Esophagus (tissue), 2 donors: ENCODE results near the gene PDF. TPM values are rescaled to one million over a fixed set of nuclear protein-coding genes. Genes with fewer than 3 reads are reported as not detected.
"Not testable (repeated sequence)": the region's sequence is repeated elsewhere in the genome, so short reads cannot be mapped to it uniquely, and the experiment has no call there.

Experiments used
- H3K27ac ChIP-seq, 2 donors: one replicate each; pipeline ENCODE4 v1.5.1; 2013; ENCODE audit warnings: low read depth in 2 of 2, mild to moderate bottlenecking in 2 of 2, inconsistent platforms in 1 of 2, low read length in 1 of 2, moderate library complexity in 1 of 2
- H3K27me3 ChIP-seq, 2 donors: one replicate each; pipeline ENCODE4 v1.6.1; 2013; ENCODE audit warnings: low read length in 2 of 2, control low read depth in 1 of 2, mild to moderate bottlenecking in 1 of 2; ENCODE audit not compliant: insufficient read depth in 2 of 2, control insufficient read depth in 1 of 2
- H3K36me3 ChIP-seq, 2 donors: one replicate each; pipeline ENCODE4 v1.6.1; 2013; ENCODE audit warnings: low read length in 1 of 2; ENCODE audit not compliant: control insufficient read depth in 2 of 2, insufficient read depth in 2 of 2
- H3K4me1 ChIP-seq, 2 donors: one replicate each; pipeline ENCODE4 v1.6.1; 2013; ENCODE audit warnings: low read length in 1 of 2; ENCODE audit not compliant: control insufficient read depth in 2 of 2, insufficient read depth in 2 of 2
- H3K4me3 ChIP-seq, 2 donors: one replicate each; pipeline ENCODE4 v1.5.1; 2013; ENCODE audit warnings: low read length in 2 of 2, mild to moderate bottlenecking in 2 of 2, low read depth in 1 of 2, moderate library complexity in 1 of 2
- H3K9me3 ChIP-seq, 2 donors: one replicate each; pipeline ENCODE4 v1.6.1; 2013; ENCODE audit warnings: mild to moderate bottlenecking in 2 of 2, low read depth in 1 of 2, low read length in 1 of 2, moderate library complexity in 1 of 2; ENCODE audit not compliant: control insufficient read depth in 2 of 2, insufficient read depth in 1 of 2
- WGBS, 2 donors: extraction: QIAGEN DNeasy Blood & Tissue Kit; methylation state at CpG; one replicate each; pipeline ENCODE4 v1.1.7; 2013; 5-methylcytosine and 5-hydroxymethylcytosine counted together
- polyA plus RNA-seq, 2 donors: library from polyadenylated mRNA; stranded (reverse); fragments of 200-250 nt; gene quantifications; one replicate each; pipeline ENCODE4 v1.2.3, GENCODE V29; 2013
- donor health status: healthy with polysubstance abuse.
- donor health status: Bipolar disorder and iron deficiency.

The PDF gene
- polyA plus RNA-seq, 2 donors, result 3.9 to 16.9 TPM

DNA sequence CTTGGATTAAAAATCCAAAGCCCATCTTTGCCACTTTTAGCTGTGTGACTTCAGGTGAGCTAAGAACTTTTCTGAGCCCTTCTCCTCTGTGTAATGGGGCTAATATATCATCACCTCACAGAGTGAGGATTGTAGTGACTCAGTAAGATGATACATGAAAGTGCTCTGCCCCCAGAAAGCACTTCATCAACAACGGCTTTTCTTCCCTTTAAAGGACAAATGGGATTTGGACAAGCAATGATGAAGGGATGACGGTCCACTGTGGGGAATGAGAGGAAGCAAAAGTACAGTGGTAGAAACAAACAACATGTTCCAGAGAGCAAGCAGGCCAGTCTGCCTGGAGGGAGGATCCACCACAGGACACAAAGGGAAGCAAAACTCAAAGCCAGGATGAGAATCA is 35.5 kb upstream of the PDF start:
- H3K27me3 ChIP-seq, result no peaks in the 10 kb centered on the region
- H3K27ac ChIP-seq, result no peak overlapping the region
- H3K4me3 ChIP-seq, result no peak overlapping the region
- H3K36me3 ChIP-seq, result peaks cover 9 to 34% of the 10 kb centered on the region in 2 donors
- 85 to 88% methylated on average over 2 of the region's 2 CpGs for WGBS, 2 donors
- no peaks in the 10 kb centered on the region for H3K4me1 ChIP-seq
- no peaks in the 10 kb centered on the region for H3K9me3 ChIP-seq

DNA sequence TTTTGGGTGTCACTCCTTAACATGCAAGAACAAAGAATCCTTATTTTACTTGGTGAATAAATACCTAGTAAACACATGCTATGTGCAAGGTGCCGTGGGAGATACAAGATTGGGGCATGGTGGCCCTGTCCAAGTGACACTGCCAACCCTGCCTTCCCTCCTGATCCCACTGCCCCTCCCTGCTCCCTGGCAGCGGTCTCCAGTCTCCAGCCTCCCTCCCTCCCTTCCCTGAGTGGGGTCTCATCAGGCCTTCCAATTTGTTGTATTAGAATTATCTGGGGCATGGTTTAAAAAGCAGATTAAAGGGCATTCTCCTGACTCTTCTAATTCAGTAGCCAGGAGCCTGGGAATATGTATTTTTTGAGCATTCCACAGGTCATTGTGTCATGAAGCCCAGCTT is 33.7 kb upstream of the PDF start:
- Histone ChIP-seq H3K27ac (no peak overlapping the region), H3K27me3 (no peaks in the 10 kb centered on the region), H3K4me3 (no peak overlapping the region), H3K9me3 (no peaks in the 10 kb centered on the region), H3K36me3 (peaks cover 9 to 27% of the 10 kb centered on the region in 2 donors), H3K4me1 (no peaks in the 10 kb centered on the region)
- 94 to 97% methylated on average over 2 of the region's 2 CpGs for WGBS, 2 donors

DNA sequence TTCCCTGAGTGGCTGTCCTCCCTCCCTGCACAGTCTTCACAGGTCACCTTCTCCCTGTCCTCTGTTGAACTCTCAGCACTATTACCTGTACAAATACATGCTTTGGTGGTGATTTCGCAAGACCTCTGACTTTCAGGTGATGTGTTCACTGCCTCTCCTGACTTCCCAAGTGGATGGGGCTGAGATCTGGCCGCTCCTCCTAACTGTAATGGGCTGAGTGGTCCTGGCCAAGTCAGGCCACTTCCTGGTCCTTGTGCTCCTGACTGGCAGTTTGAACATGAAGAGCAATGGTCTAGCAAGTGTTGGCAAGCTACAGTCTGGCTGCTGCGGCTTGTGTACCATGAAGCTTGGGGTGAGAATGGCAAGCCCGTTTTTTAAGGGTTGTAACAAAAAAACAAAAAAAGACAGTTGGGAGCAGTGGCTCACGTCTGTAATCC is 32.9 kb upstream of the PDF start:
- 89 to 91% methylated on average over 5 of the region's 5 CpGs for WGBS, 2 donors
- H3K9me3 ChIP-seq, result no peaks in the 10 kb centered on the region

GRCh38 chr16:69360070-69360469 is 29.7 kb upstream of the PDF start:
- H3K27ac ChIP-seq, H3K4me3 ChIP-seq, H3K4me1 ChIP-seq, H3K9me3 ChIP-seq, H3K36me3 ChIP-seq, H3K27me3 ChIP-seq: not testable (repeated sequence)
- WGBS, 2 donors, result 87 to 88% methylated on average over 9 of the region's 9 CpGs

More for the DNA sequence above, 32.9 kb upstream of the PDF start:
- Histone ChIP-seq H3K4me1 (no peaks in the 10 kb centered on the region), H3K27me3 (no peaks in the 10 kb centered on the region), H3K36me3 (peaks cover 9 to 27% of the 10 kb centered on the region in 2 donors), H3K4me3 (no peak overlapping the region), H3K27ac (no peak overlapping the region)

GRCh38 chr16:69351309-69352027 is 21.1 kb upstream of the PDF start, which contains the start of gene TMED6:
TSS of gene TMED6 (minus strand) at chr16:69351786. CDS start at chr16:69351753, 33 bp downstream.
- no peak within 1 kb of the TSS for H3K4me3 ChIP-seq
- WGBS, 2 donors, result 60 to 86% methylated on average over 12 of the region's 12 CpGs

GRCh38 chr16:69350536-69351133 is 20.2 kb upstream of the PDF start:
- peaks cover 6% of the 10 kb centered on the region in 2 donors for H3K36me3 ChIP-seq
- WGBS, 2 donors, result 65 to 75% methylated on average over 6 of the region's 6 CpGs
- no peaks in the 10 kb centered on the region for H3K27me3 ChIP-seq
- no peaks in the 10 kb centered on the region for H3K9me3 ChIP-seq
- H3K27ac ChIP-seq, result no peak overlapping the region
- H3K4me3 ChIP-seq, result no peak overlapping the region
- H3K4me1 ChIP-seq, result no peaks in the 10 kb centered on the region

More at GRCh38 chr16:69351309-69352027, 21.1 kb upstream of the PDF start, which contains the start of gene TMED6:
- Histone ChIP-seq H3K4me1 (no peaks in the 10 kb centered on the region), H3K36me3 (peaks cover 6% of the 10 kb centered on the region in 2 donors), H3K27ac (no peak within 1 kb of the TSS), H3K27me3 (no peaks in the 10 kb centered on the region), H3K9me3 (no peaks in the 10 kb centered on the region)

DNA sequence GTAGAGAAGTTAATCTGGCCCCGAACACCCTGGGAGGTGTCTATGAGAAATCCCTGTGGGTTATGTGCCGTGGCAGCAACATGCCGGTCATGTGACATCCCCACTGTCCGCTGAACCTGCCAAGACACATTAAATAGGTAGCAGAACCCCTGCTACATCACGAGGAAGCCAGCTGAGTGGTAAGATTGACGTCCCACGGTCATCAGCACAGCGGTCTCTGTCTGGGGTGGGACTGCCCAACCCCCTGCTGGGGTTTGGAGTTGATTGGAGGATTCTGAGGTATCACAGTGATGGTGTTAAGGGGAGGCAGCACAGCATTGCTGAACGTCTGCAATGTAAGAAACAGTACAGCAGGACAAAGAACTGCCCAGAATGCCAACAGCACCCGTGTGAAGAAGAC is 19.1 kb upstream of the PDF start:
- Histone ChIP-seq H3K36me3 (peaks cover 6% of the 10 kb centered on the region in 2 donors), H3K4me1 (no peaks in the 10 kb centered on the region), H3K27ac (no peak overlapping the region), H3K27me3 (no peaks in the 10 kb centered on the region), H3K9me3 (no peaks in the 10 kb centered on the region), H3K4me3 (no peak overlapping the region)
- 85 to 86% methylated on average over 10 of the region's 10 CpGs for WGBS, 2 donors

GRCh38 chr16:69348222-69348621 is 17.8 kb upstream of the PDF start:
- H3K27ac ChIP-seq, result no peak overlapping the region
- H3K4me1 ChIP-seq, result no peaks in the 10 kb centered on the region
- peaks cover 6% of the 10 kb centered on the region in 2 donors for H3K36me3 ChIP-seq
- no peaks in the 10 kb centered on the region for H3K9me3 ChIP-seq
- no peak overlapping the region for H3K4me3 ChIP-seq
- WGBS, 2 donors, result 84 to 87% methylated on average over 6 of the region's 6 CpGs
- H3K27me3 ChIP-seq, result no peaks in the 10 kb centered on the region

DNA sequence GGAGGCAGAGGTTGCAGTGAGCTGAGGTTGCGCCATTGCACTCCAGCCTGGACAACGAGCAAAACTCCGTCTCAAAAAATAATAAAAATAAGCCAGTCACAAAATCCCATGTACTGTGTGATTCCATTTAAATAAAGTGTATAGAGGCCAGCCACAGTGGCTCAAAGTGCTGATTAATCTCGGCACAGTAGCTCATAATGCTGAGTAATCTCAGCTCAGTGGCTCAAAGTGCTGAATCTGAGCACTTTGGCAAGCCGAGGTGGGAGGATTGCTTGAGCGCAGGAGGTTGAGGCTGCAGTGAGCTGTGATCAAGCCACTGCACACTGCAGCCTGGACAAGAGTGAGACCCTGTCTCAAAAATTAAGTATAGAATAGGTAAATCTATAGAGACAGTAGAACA is 16.3 kb upstream of the PDF start:
- Histone ChIP-seq H3K4me1 (no peaks in the 10 kb centered on the region), H3K27ac (no peak overlapping the region), H3K4me3 (no peak overlapping the region), H3K9me3 (no peaks in the 10 kb centered on the region), H3K27me3 (no peaks in the 10 kb centered on the region), H3K36me3 (peaks cover 6% of the 10 kb centered on the region in 2 donors)
- 85 to 90% methylated on average over 6 of the region's 6 CpGs for WGBS, 2 donors

- Histone ChIP-seq H3K27me3 (no peaks in the 10 kb centered on the region), H3K9me3 (no peaks in the 10 kb centered on the region), H3K4me3 (no peak overlapping the region), H3K4me1 (no peaks in the 10 kb centered on the region), H3K27ac (no peak overlapping the region), H3K36me3 (peaks cover 6 to 9% of the 10 kb centered on the region in 2 donors)
- WGBS, 2 donors, result 69 to 79% methylated on average over 4 of the region's 4 CpGs
These were observed 15.5 kb upstream of the PDF start for GRCh38 chr16:69345923-69346322.
